GM12865 (cell line): ENCODE data around the gene MKKS.

Source experiments
- DNase-seq: peaks from one replicate; pipeline ENCODE4 v3.0.0; 2010; ENCODE audit warnings: low read depth
- H3K4me3 ChIP-seq: 2 replicates; pipeline ENCODE4 v1.5.1; 2011; ENCODE audit warnings: mild to moderate bottlenecking, low read depth, low read length, control low read depth
- CTCF ChIP-seq: IDR thresholded peaks from 2 replicates; pipeline ENCODE4 v1.5.1; 2011; ENCODE audit warnings: low read length, control low read depth, low read depth, inconsistent platforms; ENCODE audit not compliant: insufficient read depth; ENCODE audit errors: missing control alignments

MKKS gene

GRCh38 chr20:10366898-10367692, 66.9 kb downstream of the MKKS start:
- no peak overlapping the region for H3K4me3 ChIP-seq
- DNase-seq = no peak
- no peak for TF ChIP-seq CTCF

GRCh38 chr20:10362674-10363073, 71.3 kb downstream of the MKKS start:
- no peak overlapping the region for H3K4me3 ChIP-seq
- peak; percentile 23 for DNase-seq
- TF ChIP-seq CTCF = no peak

GRCh38 chr20:10360878-10361277, 73.1 kb downstream of the MKKS start:
- no peak for TF ChIP-seq CTCF
- no peak for DNase-seq
- no peak overlapping the region for H3K4me3 ChIP-seq

GRCh38 chr20:10359621-10360040, 74.4 kb downstream of the MKKS start:
- DNase-seq = no peak
- TF ChIP-seq CTCF = no peak

GRCh38 chr20:10357974-10358373, 76.0 kb downstream of the MKKS start:
- DNase-seq = no peak
- no peak overlapping the region for H3K4me3 ChIP-seq
- peak; percentile 9 for TF ChIP-seq CTCF

More at GRCh38 chr20:10359621-10360040, 74.4 kb downstream of the MKKS start:
- no peak overlapping the region for H3K4me3 ChIP-seq

GRCh38 chr20:10357061-10357708, 76.8 kb downstream of the MKKS start:
- no peak for DNase-seq
- no peak for TF ChIP-seq CTCF
- H3K4me3 ChIP-seq = no peak overlapping the region
